CD4-positive, CD25-positive, alpha-beta regulatory T cell (primary cell): ENCODE results near the gene EBF3. TPM values are rescaled to one million over a fixed set of nuclear protein-coding genes. Genes with fewer than 3 reads are reported as not detected.

Experiments used
- ATAC-seq, 2 donors: fragments of 150-1000 bp; cut with Tn5 transposase; one replicate each; pipeline ENCODE4 v1.10.0; 2021; ENCODE audit warnings: low read depth in 2 of 2, moderate number of reproducible peaks in 2 of 2, moderate library complexity in 1 of 2
- DNase-seq, 3 donors: peaks; one replicate each; pipeline versions ENCODE4 v3.0.0 to v3.0.0-alpha.2; 2012 to 2022; ENCODE audit warnings: mixed read lengths in 1 of 3
- H3K27ac ChIP-seq: one replicate; pipeline ENCODE4 v1.7.0; 2013; ENCODE audit warnings: mild to moderate bottlenecking, low read length; ENCODE audit not compliant: insufficient read depth, poor library complexity, severe bottlenecking
- H3K27me3 ChIP-seq: one replicate; pipeline ENCODE4 v1.7.0; 2013; ENCODE audit warnings: low read length; ENCODE audit not compliant: control insufficient read depth, insufficient read depth
- H3K36me3 ChIP-seq: one replicate; pipeline ENCODE4 v1.7.0; 2013; ENCODE audit warnings: mild to moderate bottlenecking, low read length, moderate library complexity; ENCODE audit not compliant: control insufficient read depth, insufficient read depth
- H3K4me1 ChIP-seq: 2 replicates; pipeline ENCODE4 v1.7.0; 2013; ENCODE audit warnings: mild to moderate bottlenecking, low read length; ENCODE audit not compliant: insufficient read depth, control insufficient read depth, poor library complexity, severe bottlenecking
- H3K4me3 ChIP-seq: one replicate; pipeline ENCODE4 v1.7.0; 2013; ENCODE audit warnings: low read depth, mild to moderate bottlenecking, low read length, moderate library complexity
- H3K9me3 ChIP-seq, 2 experiments: 1 replicate in 1 of 2; 2 replicates in 1 of 2; pipeline ENCODE4 v1.7.0; 2013; ENCODE audit warnings: low read length in 2 of 2, mild to moderate bottlenecking in 1 of 2, moderate library complexity in 1 of 2; ENCODE audit not compliant: control insufficient read depth in 2 of 2
- H3K27ac Mint-ChIP-seq, 3 donors: one replicate each; pipeline ENCODE4 v1.8.0; 2020 to 2022; ENCODE audit warnings: mild to moderate bottlenecking in 3 of 3, mixed read lengths in 3 of 3, moderate library complexity in 2 of 3
- H3K27me3 Mint-ChIP-seq: one replicate; pipeline ENCODE4 v1.8.0; 2022; ENCODE audit warnings: mild to moderate bottlenecking, mixed read lengths
- H3K36me3 Mint-ChIP-seq: one replicate; pipeline ENCODE4 v1.8.0; 2020; ENCODE audit warnings: mixed read lengths
- H3K4me1 Mint-ChIP-seq, 4 donors: one replicate each; pipeline ENCODE4 v1.8.0; 2020 to 2022; ENCODE audit warnings: mixed read lengths in 4 of 4, mild to moderate bottlenecking in 1 of 4
- H3K4me3 Mint-ChIP-seq, 4 donors: one replicate each; pipeline ENCODE4 v1.8.0; 2020 to 2022; ENCODE audit warnings: mild to moderate bottlenecking in 4 of 4, mixed read lengths in 4 of 4, moderate library complexity in 3 of 4
- H3K9me3 Mint-ChIP-seq, 7 donors: one replicate each; pipeline ENCODE4 v1.8.0; 2020 to 2022; ENCODE audit warnings: mixed read lengths in 7 of 7, mild to moderate bottlenecking in 3 of 7, moderate library complexity in 2 of 7
- polyA plus RNA-seq, 4 donors: library from polyadenylated mRNA; unstranded; fragments of 300-500 nt; fragmentation: Illumina TruSeq; gene quantifications; one replicate each; pipeline ENCODE4 v1.2.3, GENCODE V29; 2021
- total RNA-seq: library from RNA; stranded (reverse); gene quantifications from one replicate; pipeline ENCODE4 v1.2.3, GENCODE V29; 2022

Gene EBF3
- total and polyA plus RNA-seq, 5 donors from 2014 or later: not detected

GRCh38 chr10:129841071-129841470 is 123.0 kb downstream of the EBF3 start:
- no peak overlapping the region for H3K4me3 Mint-ChIP-seq
- H3K27me3 Mint-ChIP-seq: no peaks in the 10 kb centered on the region
- Histone ChIP-seq H3K9me3 (no peaks in the 10 kb centered on the region), H3K27me3 (no peaks in the 10 kb centered on the region), H3K27ac (no peak overlapping the region), H3K4me3 (no peak overlapping the region), H3K4me1 (no peaks in the 10 kb centered on the region), H3K36me3 (no peaks in the 10 kb centered on the region)
- no peaks in the 10 kb centered on the region for H3K4me1 Mint-ChIP-seq
- no peak for ATAC-seq
- H3K9me3 Mint-ChIP-seq: no peaks in the 10 kb centered on the region
- peak overlapping the region in 1 of 3 donors; percentile 43 for H3K27ac Mint-ChIP-seq
- no peaks in the 10 kb centered on the region for H3K36me3 Mint-ChIP-seq
- DNase-seq: no peak

- Mint-ChIP-seq H3K4me3 (no peak overlapping the region), H3K27ac (no peak overlapping the region), H3K9me3 (no peaks in the 10 kb centered on the region), H3K4me1 (no peaks in the 10 kb centered on the region), H3K36me3 (no peaks in the 10 kb centered on the region), H3K27me3 (no peaks in the 10 kb centered on the region)
- Histone ChIP-seq H3K9me3 (no peaks in the 10 kb centered on the region), H3K27ac (no peak overlapping the region), H3K36me3 (no peaks in the 10 kb centered on the region), H3K4me1 (no peaks in the 10 kb centered on the region), H3K4me3 (no peak overlapping the region), H3K27me3 (no peaks in the 10 kb centered on the region)
- ATAC-seq: no peak
- no peak for DNase-seq
Measured at GRCh38 chr10:129840196-129840590, 123.9 kb downstream of the EBF3 start.

GRCh38 chr10:129839285-129840195 is 124.5 kb downstream of the EBF3 start:
- ATAC-seq (no peak), DNase-seq (no peak)
- no peak overlapping the region for H3K4me3 Mint-ChIP-seq
- H3K4me1 Mint-ChIP-seq: no peaks in the 10 kb centered on the region
- Histone ChIP-seq H3K4me3 (no peak overlapping the region), H3K36me3 (no peaks in the 10 kb centered on the region), H3K27ac (no peak overlapping the region), H3K27me3 (no peaks in the 10 kb centered on the region), H3K4me1 (no peaks in the 10 kb centered on the region), H3K9me3 (no peaks in the 10 kb centered on the region)
- no peak overlapping the region for H3K27ac Mint-ChIP-seq
- no peaks in the 10 kb centered on the region for H3K36me3 Mint-ChIP-seq
- no peaks in the 10 kb centered on the region for H3K9me3 Mint-ChIP-seq
- H3K27me3 Mint-ChIP-seq: no peaks in the 10 kb centered on the region

GRCh38 chr10:129838794-129839193 is 125.3 kb downstream of the EBF3 start:
- Histone ChIP-seq H3K4me3 (no peak overlapping the region), H3K9me3 (no peaks in the 10 kb centered on the region), H3K36me3 (no peaks in the 10 kb centered on the region), H3K4me1 (no peaks in the 10 kb centered on the region), H3K27ac (no peak overlapping the region), H3K27me3 (no peaks in the 10 kb centered on the region)
- H3K4me1 Mint-ChIP-seq: no peaks in the 10 kb centered on the region
- DNase-seq: no peak
- H3K9me3 Mint-ChIP-seq: no peaks in the 10 kb centered on the region
- no peak overlapping the region for H3K4me3 Mint-ChIP-seq
- no peaks in the 10 kb centered on the region for H3K27me3 Mint-ChIP-seq
- no peak for ATAC-seq
- no peaks in the 10 kb centered on the region for H3K36me3 Mint-ChIP-seq
- no peak overlapping the region for H3K27ac Mint-ChIP-seq

- Mint-ChIP-seq H3K4me1 (no peaks in the 10 kb centered on the region), H3K4me3 (no peak overlapping the region), H3K27ac (no peak overlapping the region), H3K27me3 (no peaks in the 10 kb centered on the region), H3K9me3 (no peaks in the 10 kb centered on the region), H3K36me3 (no peaks in the 10 kb centered on the region)
- no peak overlapping the region for H3K4me3 ChIP-seq
- H3K27me3 ChIP-seq: no peaks in the 10 kb centered on the region
- no peak overlapping the region for H3K27ac ChIP-seq
- H3K36me3 ChIP-seq: no peaks in the 10 kb centered on the region
- no peaks in the 10 kb centered on the region for H3K9me3 ChIP-seq
- DNase-seq (no peak), ATAC-seq (no peak)
- H3K4me1 ChIP-seq: no peaks in the 10 kb centered on the region
Measured at GRCh38 chr10:129837909-129838582, 126.0 kb downstream of the EBF3 start.

- Mint-ChIP-seq H3K9me3 (no peaks in the 10 kb centered on the region), H3K36me3 (no peaks in the 10 kb centered on the region), H3K27me3 (peaks cover 5% of the 10 kb centered on the region), H3K4me1 (no peaks in the 10 kb centered on the region), H3K4me3 (no peak overlapping the region), H3K27ac (no peak overlapping the region)
- Histone ChIP-seq H3K9me3 (no peaks in the 10 kb centered on the region), H3K4me1 (no peaks in the 10 kb centered on the region), H3K36me3 (no peaks in the 10 kb centered on the region), H3K27me3 (no peaks in the 10 kb centered on the region), H3K27ac (no peak overlapping the region), H3K4me3 (no peak overlapping the region)
- no peak for ATAC-seq
- DNase-seq: no peak
Measured at GRCh38 chr10:129836253-129836652, 127.8 kb downstream of the EBF3 start.

GRCh38 chr10:129833994-129834739 is 129.9 kb downstream of the EBF3 start:
- no peak overlapping the region for H3K27ac Mint-ChIP-seq
- H3K27me3 Mint-ChIP-seq: peaks cover 5% of the 10 kb centered on the region
- H3K4me1 Mint-ChIP-seq: no peaks in the 10 kb centered on the region
- H3K4me3 Mint-ChIP-seq: no peak overlapping the region
- Histone ChIP-seq H3K27ac (no peak overlapping the region), H3K9me3 (no peaks in the 10 kb centered on the region), H3K36me3 (no peaks in the 10 kb centered on the region), H3K4me3 (no peak overlapping the region), H3K27me3 (no peaks in the 10 kb centered on the region), H3K4me1 (no peaks in the 10 kb centered on the region)
- DNase-seq (no peak), ATAC-seq (no peak)
- H3K9me3 Mint-ChIP-seq: no peaks in the 10 kb centered on the region
- no peaks in the 10 kb centered on the region for H3K36me3 Mint-ChIP-seq
